GM12872 (cell line): Measurements from ENCODE around the gene CUL2.

ENCODE experiments used
- TF ChIP-seq, protein P1 (sequence below): IDR thresholded peaks from 3 replicates; pipeline ENCODE4 v1.5.1; 2011; ENCODE audit warnings: low read depth, mild to moderate bottlenecking, low read length, moderate library complexity; ENCODE audit not compliant: insufficient read depth

CUL2 gene

DNA sequence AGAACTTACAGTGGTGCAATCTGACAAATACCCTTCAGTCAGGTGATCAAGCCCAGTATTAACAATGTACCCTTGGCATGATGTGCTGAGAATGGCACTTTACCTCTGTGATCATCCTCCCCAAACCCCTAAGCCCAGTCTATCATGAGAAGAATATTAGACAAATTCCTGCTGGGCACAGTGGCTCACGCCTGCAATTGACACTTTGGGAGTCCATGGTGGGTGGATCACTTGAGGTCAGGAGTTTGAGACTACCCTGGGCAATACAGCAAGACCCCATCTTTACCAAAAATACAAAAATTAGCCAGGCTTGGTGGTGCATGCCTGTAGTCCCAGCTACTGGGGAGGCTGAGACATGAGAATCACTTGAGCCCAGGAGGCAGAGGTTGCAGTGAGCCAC lies 7.4 kb upstream of the CUL2 start:
- TF ChIP-seq, protein P1, sequence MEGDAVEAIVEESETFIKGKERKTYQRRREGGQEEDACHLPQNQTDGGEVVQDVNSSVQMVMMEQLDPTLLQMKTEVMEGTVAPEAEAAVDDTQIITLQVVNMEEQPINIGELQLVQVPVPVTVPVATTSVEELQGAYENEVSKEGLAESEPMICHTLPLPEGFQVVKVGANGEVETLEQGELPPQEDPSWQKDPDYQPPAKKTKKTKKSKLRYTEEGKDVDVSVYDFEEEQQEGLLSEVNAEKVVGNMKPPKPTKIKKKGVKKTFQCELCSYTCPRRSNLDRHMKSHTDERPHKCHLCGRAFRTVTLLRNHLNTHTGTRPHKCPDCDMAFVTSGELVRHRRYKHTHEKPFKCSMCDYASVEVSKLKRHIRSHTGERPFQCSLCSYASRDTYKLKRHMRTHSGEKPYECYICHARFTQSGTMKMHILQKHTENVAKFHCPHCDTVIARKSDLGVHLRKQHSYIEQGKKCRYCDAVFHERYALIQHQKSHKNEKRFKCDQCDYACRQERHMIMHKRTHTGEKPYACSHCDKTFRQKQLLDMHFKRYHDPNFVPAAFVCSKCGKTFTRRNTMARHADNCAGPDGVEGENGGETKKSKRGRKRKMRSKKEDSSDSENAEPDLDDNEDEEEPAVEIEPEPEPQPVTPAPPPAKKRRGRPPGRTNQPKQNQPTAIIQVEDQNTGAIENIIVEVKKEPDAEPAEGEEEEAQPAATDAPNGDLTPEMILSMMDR = no peak

DNA sequence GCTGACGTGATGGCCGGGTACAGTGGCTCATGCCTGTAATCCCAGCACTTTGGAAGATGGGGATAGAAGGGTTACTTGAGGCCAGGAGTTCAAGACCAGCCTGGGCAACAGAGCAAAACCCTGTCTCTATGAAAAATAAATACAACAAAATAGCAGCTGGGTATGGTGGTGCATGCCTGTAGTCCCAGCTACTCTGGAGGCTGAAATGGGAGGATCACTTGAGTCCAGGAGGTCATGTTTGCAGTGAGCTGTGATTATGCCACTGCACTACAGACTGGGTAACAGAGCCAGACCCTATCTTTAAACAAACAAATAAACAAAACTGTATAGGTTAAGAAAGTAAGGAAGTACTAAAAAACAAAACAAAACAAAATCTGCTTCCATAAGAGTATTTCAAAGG lies 6.2 kb upstream of the CUL2 start:
- TF ChIP-seq, protein P1 = no peak

DNA sequence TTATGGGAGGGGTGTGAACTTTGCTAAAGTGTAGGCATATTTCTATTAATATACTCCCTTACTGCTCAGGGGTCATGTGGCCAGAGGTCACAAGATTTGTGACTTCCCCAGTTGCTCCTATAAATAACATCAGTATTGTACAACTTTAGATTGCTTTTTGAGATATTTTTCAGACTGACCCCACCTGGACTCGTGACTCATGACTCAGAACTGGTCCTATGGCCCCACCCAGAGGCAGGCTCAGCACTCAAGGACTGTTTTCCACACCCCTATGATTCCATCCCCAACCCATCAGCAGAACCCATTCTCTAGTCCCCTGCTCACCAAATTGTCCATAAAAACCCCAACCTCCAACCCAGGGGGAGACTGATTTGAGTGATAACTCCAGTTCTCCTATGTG lies 2.7 kb upstream of the CUL2 start:
- TF ChIP-seq, protein P1 = no peak

DNA sequence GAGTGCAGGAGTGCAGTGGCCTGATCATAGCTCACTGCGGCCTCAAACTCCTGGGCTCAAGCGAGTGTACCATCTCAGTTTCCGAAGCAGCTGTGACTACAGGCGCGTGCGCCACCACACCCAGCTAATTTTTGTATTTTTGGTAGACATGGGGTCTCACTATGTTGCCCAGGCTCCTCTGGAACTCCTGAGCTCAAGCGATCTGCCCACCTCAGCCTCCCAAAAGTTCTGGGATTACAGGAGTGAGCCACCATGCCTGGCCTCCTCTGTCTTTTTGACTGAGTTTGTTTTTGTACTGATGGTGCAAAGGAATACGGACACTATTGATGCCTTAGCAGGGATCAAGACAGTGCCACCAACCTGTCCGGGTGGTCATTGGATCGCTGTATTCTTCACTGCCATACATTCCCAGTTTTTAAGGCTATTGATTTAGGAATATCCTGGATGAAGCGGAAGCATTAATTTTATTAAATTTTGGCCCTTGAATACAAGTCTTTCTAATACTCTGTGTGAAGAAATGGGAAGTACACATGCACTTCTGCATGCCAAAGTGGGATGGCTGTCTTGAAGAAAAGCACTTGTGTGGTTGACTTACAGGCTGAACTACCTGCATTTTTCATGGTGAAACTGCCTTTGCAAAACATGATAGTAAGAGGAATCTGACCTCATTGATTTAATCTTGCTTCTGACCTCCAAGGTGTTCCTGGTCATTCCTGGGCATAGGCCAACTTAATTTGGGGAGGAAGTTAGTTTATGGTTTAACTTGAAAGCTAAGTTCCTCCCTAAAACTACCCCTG lies 2.1 kb upstream of the CUL2 start:
- TF ChIP-seq, protein P1 = no peak

DNA sequence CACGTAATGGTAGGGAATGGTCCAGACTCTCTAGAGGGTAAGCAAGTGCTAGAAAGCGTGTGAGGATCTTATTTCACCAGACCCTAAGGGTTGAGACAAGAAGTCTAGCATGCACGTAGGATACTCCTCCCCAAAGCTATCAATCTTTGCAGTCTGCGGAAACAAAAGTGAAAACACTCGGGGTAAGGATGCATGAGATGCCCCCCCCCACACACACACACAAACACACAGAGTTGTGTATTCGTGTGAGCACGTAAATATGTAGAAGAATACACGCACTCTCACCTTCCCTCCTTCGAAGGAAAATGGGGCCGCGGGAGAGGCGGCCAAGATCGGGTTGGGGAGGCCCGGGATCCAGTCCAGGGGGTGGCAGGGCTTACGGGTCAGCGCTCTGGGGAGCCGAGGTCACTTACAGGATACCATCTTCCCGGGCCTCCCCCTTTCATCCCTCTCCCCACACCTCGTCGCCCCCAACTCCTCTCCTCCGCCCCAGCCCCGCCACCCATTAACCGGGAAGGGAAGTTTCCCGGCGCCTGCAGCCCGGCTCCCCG lies 455 bp downstream of the CUL2 start:
- TF ChIP-seq, protein P1 = no peak

DNA sequence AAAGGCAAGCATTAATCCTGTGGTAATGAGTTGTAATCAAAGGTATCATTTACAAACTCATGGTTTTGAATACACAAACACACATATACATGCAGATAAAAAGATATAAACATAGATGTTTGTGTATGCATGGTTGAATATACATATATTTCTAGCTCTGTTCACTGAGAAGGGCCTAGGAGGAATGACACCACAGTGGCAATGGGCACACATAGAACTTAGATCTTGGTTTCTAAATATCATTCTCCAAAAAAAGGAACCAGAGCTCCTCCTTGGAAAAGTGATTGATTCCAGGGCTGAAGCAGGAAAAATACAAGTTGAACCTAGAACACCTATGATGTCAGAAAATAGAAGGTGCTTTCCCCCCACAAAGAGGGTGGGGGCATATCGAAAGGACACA lies 6.9 kb downstream of the CUL2 start:
- TF ChIP-seq, protein P1 = no peak

DNA sequence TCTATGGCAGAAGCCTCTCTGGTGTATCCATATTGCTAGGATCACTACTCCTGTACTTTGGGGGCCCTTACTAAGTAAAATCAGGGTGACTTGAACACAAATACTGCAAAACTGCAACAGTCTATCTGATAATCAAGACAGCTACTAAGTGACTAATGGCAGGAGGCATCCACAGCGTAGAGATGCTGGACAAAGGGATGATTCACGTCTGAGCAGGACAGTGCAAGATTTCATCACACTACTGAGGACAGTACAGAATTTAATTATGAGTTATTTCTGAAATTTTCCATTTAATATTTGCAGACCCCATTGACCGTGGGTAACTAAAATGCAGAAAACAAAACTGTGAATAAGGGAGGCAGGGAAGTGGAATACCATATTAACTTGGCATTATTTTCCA lies 10.4 kb downstream of the CUL2 start:
- TF ChIP-seq, protein P1 = no peak
